NCI-H82 treated with DMSO at 0.1 percent for 48 hours (cell line): Measurements from ENCODE around the gene ABCB9.

Experiments
- DNase-seq: peaks from one replicate; lab custom pipeline; 2025; ENCODE audit not compliant: unreplicated experiment; lab: John Stamatoyannopoulos, UW

Gene ABCB9

DNA sequence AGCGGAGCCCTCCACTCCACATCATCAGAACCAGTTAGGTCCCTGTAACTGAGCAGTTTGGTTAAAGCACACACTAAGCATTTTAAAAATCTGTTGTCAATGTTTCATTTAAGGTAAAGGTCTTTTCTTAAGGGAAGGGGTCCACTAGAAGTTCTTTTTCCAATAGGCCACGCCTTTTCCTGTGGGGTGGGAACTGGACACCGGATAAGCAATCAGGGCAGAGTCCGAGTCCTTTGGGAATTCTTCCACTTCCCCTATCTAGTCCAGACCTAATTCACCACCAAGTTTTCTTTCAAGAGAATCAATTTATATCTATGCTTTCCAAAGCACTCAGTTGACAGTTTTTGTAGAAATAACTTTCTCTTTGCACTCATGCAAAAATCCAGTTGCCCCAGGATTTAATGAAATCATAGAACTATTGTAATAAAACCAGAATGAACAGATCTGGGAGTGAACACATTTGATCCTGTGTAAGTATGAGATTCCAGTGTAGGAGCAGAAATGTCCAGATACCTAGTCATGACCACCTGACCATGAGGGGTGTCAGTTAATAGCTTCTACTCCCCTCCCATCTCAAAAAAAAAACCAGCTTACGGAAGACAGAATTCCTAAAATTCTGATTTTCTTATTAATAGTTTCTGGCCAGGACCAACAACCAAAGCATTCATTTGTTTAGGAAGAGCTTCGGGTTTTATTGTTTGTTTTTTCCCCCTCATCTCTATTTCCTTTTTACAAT lies 82.0 kb downstream of the ABCB9 start:
- no peak for DNase-seq

DNA sequence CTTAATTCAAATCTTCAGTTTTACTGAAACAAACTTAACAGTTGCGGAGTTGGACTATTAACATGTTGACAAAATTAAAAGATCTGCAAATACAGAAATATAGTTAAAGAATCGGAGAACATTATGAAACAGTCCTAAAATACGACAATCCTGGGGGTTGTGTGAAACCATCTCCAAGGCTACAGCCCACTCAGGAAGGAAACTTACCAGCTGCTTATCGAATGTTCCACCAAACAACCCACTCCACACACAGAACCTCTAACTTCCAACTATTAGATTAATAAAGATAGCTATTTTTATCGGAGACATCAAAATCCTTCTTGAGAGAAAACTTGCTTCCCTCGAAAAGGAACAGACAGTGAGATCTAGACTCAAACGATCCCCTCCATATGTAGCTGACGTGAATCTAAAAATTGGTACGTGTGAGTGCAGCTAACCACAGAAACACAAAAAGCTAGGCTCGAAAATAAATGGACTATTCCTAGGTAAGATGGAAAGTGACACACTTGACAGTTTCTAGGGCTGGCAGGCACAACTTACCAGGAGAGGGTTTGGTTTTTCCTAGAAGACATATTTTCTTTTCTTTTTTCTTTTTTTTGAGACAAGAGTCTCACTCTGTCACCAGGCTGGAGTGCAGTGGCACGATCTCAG lies 83.2 kb downstream of the ABCB9 start:
- DNase-seq = no peak

DNA sequence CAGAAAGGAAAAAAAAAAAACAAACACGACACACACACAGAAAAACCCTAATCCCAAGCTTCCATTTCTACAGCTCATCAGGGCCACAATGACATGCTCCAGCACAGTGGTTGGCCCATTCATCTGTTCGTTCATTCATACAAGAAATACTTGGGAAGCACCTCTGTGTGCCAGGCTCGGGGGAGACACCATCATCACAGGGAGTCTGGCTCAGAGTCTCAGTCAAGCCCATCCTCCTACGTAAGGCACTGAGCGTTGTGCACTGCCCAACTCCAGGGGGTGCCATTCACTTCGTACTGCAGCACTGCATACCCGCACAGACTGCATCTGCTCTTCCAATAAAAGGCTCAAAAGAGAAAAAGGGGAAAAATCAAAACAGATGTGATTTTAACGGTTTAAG lies 85.6 kb downstream of the ABCB9 start:
- DNase-seq = no peak

GRCh38 chr12:122880155-122880667 lies 86.1 kb downstream of the ABCB9 start:
- no peak for DNase-seq
